ENCODE data around the gene CAMK2G.
A peak's percentile ranks its signal among the peaks of the same experiment; 100 is the strongest.

The CAMK2G gene

DNA sequence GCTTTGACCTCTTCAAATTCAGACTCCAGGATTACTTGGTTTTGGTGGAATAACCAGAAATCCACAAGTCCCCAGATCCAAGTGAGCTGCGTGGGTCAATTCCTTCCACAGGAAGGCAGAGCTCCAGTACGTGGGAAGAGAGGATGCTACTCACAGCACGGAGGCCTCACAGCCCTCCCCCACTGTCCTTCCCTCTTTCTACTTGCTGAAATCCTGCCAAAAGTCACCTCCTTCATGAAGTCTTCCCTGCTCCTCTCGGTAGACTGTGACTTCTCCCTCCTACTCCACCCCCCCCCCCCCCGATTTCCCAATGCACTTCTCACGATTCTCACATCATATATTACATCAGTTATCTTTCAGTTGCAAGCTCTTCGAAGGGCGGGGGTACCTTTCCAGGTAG lies 12.3 kb downstream of the CAMK2G start:
- no peak for DNase-seq

DNA sequence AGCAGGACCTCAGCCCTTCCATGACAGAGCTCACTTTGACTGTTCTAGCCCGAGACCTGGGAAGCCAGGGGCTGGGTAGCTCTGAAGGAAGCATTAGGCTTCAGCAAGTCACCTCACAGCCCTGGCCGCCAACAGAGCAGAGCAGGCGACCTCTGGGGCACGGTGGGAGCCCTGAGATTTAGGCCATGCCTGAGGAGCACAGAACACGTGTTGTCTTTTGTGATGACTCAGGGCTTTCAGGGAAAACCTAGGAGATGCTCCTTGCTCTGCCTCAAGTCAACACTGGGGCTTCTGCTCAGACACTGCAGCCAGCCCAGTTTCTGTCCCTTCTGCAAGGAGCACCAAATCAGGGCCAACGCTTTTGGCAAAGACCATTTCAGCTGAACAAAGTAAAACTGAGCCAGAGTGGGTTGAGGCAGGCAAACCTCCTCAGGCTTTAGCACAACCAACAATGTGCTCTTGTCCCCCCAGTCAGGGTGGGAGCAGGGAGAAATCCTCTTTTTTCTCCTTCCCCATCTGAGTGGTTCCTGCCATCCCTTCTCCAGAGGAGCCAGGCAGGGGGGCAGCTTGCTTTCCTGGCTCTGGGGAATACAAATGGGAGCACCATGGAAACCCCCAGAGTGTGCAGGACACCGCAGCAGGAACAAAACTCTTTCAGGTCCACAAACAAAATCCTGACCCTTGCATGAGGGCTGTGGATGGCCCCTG lies 14.4 kb downstream of the CAMK2G start:
- no peak for DNase-seq

- DNase-seq = peak; percentile 57 to 70
Measured at GRCh38 chr10:73859428-73859783, 14.9 kb downstream of the CAMK2G start.

- no peak for DNase-seq
Measured at GRCh38 chr10:73858750-73859427, 15.5 kb downstream of the CAMK2G start.

DNA sequence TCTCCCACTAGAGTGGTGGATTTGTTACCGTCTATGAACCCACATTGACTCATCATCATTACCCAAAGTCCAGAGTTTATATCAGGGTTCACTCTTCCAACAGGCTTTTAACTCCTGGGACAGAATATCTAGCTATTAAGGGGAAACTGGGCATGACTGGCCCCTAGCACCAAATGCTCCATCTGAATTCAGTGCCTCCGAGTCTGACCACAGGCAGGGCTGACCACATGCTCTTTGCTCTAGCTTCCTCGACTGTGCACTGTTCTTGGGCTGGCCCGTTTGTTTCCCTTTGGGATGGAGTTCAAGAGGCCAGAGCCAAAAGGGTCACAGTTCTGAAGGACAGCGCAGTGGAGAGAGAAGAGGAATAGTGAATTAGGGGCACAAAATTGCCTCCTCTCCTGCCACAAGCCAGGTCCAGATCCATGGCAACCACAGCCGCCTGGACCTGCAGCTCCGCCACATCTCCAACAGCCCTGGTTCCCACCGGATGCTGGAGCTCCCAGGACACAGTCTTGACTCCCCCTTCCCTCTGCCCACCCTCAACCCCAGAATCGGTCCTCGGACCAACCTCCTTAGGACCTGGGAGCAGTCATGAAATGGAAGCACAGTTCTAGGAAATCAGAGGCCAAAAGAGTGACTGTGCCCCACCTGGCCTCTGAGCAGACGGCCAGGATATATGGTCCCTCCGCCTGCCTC lies 16.2 kb downstream of the CAMK2G start:
- DNase-seq = no peak

DNA sequence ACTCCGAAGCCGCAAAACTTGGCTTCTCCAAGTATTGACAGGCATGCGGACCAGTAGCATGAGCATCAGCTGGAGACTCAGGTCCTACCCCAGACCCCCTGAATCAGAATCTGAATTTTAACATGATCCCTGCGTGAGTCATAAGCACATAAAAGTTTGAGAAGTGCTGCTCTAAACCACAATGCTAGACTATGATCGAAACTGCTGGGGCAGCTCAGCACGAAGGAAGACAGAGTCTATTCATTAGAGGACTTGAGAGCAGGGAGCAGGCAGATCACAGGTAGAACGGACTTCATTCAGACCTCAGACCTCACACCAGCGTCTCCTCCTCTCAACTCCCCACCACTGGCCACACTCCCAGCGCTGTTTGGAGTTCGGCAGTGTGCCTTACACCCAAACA lies 16.9 kb downstream of the CAMK2G start:
- no peak for DNase-seq

DNA sequence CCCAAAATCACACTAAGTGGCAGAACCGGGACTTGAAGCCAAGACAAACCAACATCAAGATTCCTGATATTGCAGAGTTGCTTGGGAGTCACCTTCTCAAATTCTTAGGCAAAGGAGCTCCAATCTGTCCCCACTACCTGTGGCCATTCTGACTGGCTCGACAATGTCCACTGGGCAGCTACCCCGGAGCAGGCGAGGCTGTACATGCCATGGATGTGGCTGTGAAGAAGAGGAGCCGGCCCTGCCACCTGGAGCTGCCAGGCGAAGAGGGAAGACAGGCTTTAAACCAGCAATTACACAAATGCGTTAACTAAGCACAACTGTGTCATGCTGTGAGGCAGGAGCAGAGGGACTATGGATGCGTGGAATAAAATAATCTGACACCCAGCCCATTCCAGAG lies 18.1 kb downstream of the CAMK2G start:
- DNase-seq = no peak

- no peak for DNase-seq
Measured at GRCh38 chr10:73855413-73855812, 18.9 kb downstream of the CAMK2G start.

DNA sequence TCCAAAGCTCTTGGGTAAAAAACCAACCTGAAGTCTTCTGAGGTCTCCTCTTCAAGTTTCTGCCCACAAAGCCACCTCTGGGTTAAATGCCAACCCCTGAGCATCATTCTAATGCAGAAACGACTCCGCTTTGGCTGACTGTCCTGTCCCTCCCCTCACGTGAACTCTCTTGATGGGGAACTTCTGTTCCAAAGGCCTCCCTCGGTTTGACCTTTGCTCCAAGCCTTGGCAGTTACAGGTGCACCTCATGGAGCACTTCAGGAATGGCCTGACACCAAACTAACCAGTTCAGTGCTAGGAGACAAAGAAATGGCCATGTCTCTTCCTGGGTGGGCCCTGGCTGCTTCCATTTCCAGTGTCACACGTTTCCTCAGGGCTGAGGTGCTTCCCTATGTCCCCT lies 20.0 kb downstream of the CAMK2G start:
- DNase-seq = no peak

DNA sequence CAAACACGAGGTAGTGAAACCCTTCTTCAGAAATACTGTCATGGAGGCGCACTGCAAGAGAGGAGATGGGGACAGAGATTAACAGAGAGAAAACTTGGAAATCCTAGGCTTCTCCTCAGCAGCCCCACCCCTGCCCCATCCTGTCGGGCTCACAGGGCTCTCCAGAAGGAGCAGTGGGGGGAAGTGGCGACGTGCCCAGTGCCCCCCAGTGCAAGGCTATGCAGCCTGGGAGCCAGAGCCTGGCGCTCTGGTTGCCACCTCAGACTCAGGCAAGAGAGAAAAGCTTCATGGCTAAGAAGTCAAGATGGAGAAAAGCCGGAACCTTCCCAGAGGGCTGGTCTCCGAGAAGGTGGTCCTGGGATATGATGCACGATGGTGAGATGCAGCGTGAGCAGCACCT lies 21.2 kb downstream of the CAMK2G start:
- DNase-seq = no peak

DNA sequence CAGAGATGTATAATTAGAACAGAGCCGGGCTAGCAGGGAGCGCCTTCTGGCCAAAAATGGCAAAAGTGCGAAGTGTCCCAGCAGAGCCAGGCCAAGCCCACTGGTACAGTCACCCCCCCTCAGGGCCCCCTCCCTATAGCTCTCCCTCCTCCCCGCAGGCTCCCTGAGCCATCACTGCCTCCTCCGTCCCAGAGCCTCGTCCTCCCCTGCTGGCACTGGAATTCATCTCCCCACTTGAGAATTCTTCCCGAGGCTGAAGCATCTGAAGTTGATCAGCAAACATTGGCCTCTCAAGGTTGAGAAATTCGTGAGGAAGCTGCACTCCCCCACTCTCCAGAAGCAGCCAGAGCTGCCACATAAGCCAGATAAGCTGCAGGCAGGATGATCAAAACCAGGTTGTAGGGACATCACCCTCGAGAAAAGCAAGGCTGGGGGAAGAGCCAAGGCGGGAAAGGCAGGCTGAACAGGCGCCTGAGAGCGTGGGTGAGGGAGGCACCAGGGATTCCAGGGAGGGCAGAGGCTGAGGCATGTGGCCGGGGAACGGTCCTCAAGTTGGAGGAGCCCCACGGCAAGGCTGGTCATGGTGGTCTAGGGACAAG lies 23.4 kb downstream of the CAMK2G start:
- no peak for DNase-seq

GRCh38 chr10:73850211-73850610 lies 24.1 kb downstream of the CAMK2G start:
- no peak for DNase-seq

DNA sequence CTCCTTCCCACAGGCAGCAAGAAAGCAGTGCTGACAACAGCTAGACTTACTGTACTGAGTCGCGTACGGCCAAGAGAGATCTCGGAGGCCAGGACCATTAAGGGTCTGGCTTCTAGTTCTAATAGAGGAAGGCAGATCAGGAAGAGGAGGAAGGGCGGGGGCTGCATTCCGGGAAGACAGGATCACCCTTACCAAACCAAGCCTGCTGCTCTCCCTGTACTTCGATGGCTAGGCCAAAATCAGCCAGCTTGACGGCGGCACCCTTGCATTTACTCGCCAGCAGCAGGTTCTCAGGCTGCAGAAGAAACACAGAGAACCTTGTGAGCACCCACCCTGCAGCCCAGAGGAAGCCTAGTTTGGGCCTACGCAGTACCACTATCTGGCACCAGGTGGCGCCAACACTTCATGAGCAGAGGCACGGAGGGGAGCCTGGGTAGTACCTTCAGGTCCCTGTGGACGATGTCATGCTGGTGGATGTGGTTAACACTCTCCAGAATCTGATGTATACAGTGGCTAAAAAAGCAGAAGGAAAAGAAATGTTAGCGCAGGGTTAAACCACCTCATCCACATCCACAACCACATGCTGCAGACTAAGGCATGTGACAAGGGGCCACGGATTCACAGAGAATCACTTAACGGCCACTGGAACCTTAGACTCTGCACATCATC lies 25.4 kb downstream of the CAMK2G start:
- peak; percentile 92 for DNase-seq

DNA sequence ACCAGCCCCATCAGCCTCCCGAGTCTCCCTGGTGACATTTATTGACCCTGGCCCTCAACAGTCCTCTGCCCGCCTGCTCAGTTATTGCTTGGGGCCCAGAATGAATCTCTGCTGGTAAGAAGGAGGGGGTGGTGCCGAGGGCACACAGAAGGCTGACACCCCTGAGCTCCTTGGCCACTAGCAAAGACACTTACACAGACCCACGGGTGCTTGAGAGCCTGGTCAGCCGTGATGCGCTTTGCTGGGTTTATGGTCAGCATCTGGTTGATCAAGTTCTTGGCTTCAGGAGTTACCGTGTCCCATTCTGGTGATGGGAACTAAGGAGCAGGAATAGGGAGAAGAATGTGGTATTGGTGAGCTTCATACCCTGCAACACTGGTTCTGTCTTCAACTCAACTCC lies 27.3 kb downstream of the CAMK2G start:
- no peak for DNase-seq

DNA sequence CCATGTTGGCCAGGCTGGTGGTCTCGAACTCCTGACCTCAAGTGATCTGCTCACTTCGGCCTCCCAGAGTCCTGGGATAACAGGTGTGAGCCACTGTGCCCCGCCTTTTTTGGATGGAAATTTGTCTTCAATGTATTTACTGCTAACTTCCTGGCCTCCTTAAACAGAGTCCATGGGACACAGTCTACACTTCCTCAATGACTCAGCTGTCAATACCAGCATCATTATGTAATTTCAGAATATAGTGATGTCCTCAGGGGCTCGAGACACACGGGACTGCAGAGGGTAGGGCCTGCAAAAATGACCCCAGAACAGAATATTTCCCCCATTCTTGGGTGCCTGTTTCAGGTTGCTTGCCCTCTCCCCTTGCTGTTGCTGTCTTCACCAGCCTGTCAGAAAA lies 31.1 kb downstream of the CAMK2G start:
- DNase-seq = no peak

DNA sequence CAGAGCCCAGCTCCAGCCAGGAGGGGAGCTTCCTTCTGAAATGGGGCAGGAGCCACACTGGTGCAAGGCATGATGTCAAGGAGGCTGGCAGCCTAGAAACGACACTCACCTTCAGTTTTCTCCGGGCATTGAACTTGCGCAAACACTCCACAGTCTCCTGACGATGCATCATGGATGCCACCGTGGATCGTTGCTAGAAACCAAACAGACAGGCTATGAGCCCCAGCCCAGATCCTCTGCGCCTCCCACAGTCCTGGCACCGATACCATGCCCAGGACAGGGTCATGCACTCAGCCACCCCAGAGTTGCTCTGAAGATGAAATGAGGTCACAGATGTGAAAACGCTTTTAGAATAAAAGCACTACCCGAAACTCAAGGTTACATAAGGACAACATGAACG lies 32.0 kb downstream of the CAMK2G start:
- no peak for DNase-seq

GRCh38 chr10:73841526-73842285 lies 32.6 kb downstream of the CAMK2G start:
- no peak for DNase-seq

DNA sequence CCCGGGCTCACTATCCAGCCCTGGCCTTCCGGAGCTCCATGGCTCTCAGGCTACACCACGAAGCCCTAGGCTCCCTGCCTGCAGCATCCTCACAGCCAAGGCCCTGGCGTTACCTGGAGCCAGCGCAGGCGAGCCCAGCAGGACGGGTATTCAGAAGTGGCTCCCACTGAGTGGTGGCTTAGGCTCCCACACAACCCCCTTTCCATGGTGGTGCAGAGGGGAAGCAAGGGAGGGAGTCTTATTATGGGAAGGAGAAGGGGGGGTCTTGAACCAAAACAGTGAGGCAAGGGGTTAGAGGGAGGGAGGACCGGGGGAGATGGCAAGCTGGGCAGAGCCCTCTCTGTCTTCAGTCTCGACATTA lies 33.3 kb downstream of the CAMK2G start:
- no peak for DNase-seq

DNA sequence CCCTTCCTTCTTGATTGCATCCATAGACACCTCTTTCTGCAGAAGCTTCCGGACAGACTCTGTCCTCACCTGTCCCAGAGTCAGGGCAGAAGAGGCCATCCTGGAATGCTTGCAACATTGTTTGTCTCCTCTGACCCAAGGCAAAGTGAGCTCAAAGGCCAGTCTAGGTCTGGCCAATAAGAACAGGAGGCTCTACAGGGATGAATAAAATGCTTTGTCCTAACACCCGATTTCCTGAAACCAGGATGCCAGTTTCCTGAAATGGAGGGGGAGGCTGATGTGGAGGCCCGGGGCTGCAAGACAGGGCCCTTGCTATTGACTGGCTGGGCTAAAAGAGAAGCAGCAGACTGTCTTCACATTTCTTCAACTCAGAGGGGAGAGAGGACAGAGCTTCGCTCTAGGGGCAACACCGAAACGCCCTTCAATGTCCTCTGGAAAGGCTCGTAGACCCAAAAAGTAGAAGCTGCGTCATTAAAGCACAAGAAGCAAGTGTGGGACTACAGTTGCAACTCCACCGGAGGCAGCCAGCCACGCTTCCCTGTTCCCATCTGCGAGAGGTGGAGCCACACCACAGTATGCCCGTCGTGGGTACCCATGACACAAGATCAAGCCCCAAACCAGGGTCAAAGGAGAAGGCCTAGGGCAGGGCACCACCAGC lies 33.8 kb downstream of the CAMK2G start:
- no peak for DNase-seq

DNA sequence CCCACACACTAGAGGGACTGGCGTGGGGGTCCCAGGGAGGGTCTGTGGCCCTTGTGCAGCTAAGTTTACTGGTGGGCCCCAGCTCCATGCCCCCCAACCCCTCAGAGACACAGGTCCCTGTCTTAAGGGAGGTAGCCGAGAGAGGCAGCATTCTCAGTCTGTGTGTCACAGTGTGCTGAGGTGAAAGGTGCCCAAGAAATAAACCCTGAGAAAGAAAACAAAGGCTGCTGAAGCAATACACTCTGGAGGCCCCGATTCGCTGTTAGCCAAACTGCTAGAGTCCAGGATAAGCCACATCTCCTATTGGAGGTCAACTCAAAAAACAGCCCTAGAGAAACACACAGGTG lies 34.3 kb downstream of the CAMK2G start:
- no peak for DNase-seq

DNA sequence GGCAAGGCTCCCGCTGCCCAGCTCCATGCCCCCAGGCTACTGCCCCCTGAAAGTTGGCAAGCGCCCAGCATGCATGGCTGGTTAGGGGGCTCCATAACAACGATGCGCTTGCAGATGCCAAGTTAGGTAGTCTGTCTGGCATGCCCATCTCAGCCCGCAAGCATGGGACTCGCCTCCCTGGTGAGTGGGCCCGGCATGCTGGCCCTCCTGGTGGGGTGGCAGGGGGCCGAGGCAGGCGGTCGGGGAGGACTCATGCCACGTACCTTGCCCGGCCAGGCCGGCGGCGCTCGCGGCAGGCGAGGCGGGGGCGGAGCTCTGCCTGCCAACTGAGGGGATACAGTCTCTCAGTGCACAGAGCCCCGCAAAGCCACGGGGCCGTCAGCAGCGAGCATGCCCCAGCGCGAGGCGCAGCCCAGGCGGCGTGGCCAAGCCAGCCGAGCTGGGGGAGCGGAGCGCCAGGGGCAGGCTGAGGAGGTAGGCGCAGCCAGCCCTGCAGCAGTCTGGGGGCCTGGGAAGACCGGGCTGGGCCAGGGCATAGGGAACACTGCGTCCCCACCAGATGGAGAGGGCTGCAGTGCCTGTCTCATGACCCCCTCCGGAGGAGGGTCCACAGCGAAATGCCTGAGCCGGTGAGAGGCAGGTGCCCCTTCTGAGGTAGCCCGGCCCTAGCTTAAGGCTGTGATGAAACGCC lies 34.9 kb downstream of the CAMK2G start:
- no peak for DNase-seq

GRCh38 chr10:73838827-73839226 lies 35.5 kb downstream of the CAMK2G start:
- DNase-seq = no peak

All from CD4-positive, alpha-beta T cell treated with Interleukin-4 for 1 hour (primary cell).